ENCODE measurements around the gene CYP8B1. TPM values are rescaled to one million over a fixed set of nuclear protein-coding genes. Genes with fewer than 3 reads are reported as not detected.
A peak's percentile ranks its signal among the peaks of the same experiment; 100 is the strongest.

Gene CYP8B1
- total RNA-seq, 1 experiment from 2014 or later: not detected

DNA sequence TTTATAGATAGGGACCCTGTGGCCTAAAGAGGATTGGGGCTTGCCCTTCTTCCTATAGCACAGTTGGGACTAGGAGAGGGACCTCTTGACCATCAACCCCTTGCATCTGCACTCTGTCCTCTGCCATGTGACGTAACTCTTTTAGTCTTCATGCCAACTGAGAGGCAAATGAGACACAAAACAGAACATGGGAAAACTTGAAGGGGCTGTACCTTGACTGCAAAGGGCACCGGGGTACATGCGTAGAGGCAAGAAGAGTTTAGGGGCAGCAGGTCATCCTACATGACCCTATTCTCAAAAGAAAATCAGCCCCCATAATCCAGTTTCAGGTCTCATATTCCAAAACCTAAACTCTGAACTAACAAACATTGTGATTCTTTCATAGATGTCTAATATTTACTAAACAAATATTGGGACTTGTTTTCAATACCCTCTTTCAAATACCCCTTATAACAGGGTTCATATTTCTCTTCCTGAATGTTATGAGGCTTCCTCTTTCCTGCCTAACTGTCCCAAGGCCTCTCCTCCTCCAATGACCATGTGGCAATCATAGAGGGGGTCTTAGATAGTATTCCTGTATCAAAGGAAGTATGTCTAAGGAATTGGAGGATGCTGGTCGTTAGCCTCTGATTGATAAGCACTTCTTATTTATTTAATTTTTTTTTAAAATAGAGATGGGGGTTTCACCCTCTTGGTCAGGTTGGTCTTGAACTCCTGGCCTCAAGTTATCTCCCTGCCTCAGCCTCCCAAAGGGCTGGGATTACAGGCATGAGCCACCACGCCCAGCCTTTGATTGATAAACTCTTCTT is 45.8 kb downstream of the CYP8B1 start:
- no peaks in the 10 kb centered on the region for H4K20me1 ChIP-seq (ENCODE audit: insufficient read depth)
- intact Hi-C loops (cut with micrococcal nuclease; ENCODE audit: unreplicated experiment): loop anchor here (2.0 to 5.0 kb wide), 3 partner anchors 25 to 385 kb away; partner anchors contain the start of gene HIGD1A
- ChIA-PET CTCF (interaction anchor here (0.7 to 1.3 kb wide), 9 partner anchors 10 to 600 kb away, joined by 3 to 6 read pairs (median 3); no protein-coding TSS in a partner anchor), POLR2A (ENCODE audit: unreplicated experiment) (no interaction called here)
- peak overlapping the region; percentile 70 for H3K4me2 ChIP-seq
- H3K36me3 ChIP-seq (ENCODE audit: low read depth): no peaks in the 10 kb centered on the region
- DNase-seq: no peak
- H2AFZ ChIP-seq: no peak overlapping the region
- peaks cover 63% of the 10 kb centered on the region for H3K79me2 ChIP-seq (ENCODE audit: low read depth)
- no peaks in the 10 kb centered on the region for H3K27me3 ChIP-seq (ENCODE audit: insufficient read depth, low read depth)
- TF ChIP-seq CTCF (conservative IDR thresholded peaks at IDR 0.05): no peak
- TF ChIP-seq EZH2 (IDR thresholded peaks at IDR 0.05; ENCODE audit: low read depth): no peak
- no peaks in the 10 kb centered on the region for H3K9me2 ChIP-seq (ENCODE audit: insufficient read depth)
- H3F3A ChIP-seq (ENCODE audit: insufficient read depth, low read depth): peaks cover 33% of the 10 kb centered on the region; the same call in 1 of the 2 replicates
- peaks cover 72% of the 10 kb centered on the region for H3K4me1 ChIP-seq (replicated peaks; ENCODE audit: insufficient read depth)
- H3K27ac ChIP-seq: peak overlapping the region; percentile 90
- BruUV-seq (replicated peaks): no TSS peak
- H3K4me3 ChIP-seq: no peak overlapping the region
- no peaks in the 10 kb centered on the region for H3K9me3 ChIP-seq (ENCODE audit: insufficient read depth, low read depth)

DNA sequence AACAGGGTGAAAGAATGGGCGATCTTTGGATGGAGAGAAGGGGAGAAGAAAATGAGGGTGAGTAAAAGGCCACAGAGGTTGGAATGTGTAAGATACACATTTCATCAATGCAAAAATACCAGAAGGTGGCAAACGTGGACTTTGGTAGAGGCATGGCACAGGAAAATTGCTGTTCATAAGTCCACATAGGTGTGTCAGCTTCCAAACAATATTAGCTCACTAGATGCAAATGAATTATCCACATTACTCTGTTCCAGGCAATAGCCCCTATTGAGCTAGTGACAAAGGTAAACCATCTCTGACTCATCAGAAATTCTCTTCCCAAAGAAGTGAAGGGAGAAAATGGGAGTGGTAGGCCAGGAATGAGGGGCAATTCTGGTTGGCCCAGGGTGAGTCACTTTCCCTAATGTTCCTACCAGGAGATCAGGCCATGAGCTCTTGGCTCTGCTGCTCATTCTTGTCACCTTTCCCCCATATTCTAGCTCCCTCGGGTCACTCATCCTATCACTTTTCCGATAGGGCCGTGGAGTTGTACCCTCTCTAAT is 46.5 kb downstream of the CYP8B1 start:
- H3K79me2 ChIP-seq (ENCODE audit: low read depth): peaks cover 69% of the 10 kb centered on the region
- BruUV-seq (replicated peaks): no TSS peak
- H4K20me1 ChIP-seq (ENCODE audit: insufficient read depth): no peaks in the 10 kb centered on the region
- ChIA-PET POLR2A (ENCODE audit: unreplicated experiment) (no interaction called here), CTCF (interaction anchor here (0.7 to 0.9 kb wide), 4 partner anchors 10 to 145 kb away, joined by 3 to 6 read pairs (median 3); no protein-coding TSS in a partner anchor)
- H3K4me1 ChIP-seq (replicated peaks; ENCODE audit: insufficient read depth): peaks cover 76% of the 10 kb centered on the region
- intact Hi-C loops (cut with micrococcal nuclease; ENCODE audit: unreplicated experiment): loop anchor here (2.0 kb wide), 1 partner anchor 24 kb away; the partner anchor contains the start of gene HIGD1A
- H3K27ac ChIP-seq: peak overlapping the region; percentile 90
- H2AFZ ChIP-seq: no peak overlapping the region
- TF ChIP-seq EZH2 (IDR thresholded peaks at IDR 0.05; ENCODE audit: low read depth) (no peak), CTCF (conservative IDR thresholded peaks at IDR 0.05) (no peak)
- no peaks in the 10 kb centered on the region for H3K9me3 ChIP-seq (ENCODE audit: insufficient read depth, low read depth)
- no peaks in the 10 kb centered on the region for H3K9me2 ChIP-seq (ENCODE audit: insufficient read depth)
- H3K4me2 ChIP-seq: peak overlapping the region; percentile 70
- DNase-seq: peak; percentile 52 to 97
- peak overlapping the region; percentile 30; the same call in 1 of the 2 replicates for H3K4me3 ChIP-seq
- H3K36me3 ChIP-seq (ENCODE audit: low read depth): no peaks in the 10 kb centered on the region
- no peaks in the 10 kb centered on the region for H3K27me3 ChIP-seq (ENCODE audit: insufficient read depth, low read depth)
- H3F3A ChIP-seq (ENCODE audit: insufficient read depth, low read depth): peaks cover 33% of the 10 kb centered on the region; the same call in 1 of the 2 replicates

DNA sequence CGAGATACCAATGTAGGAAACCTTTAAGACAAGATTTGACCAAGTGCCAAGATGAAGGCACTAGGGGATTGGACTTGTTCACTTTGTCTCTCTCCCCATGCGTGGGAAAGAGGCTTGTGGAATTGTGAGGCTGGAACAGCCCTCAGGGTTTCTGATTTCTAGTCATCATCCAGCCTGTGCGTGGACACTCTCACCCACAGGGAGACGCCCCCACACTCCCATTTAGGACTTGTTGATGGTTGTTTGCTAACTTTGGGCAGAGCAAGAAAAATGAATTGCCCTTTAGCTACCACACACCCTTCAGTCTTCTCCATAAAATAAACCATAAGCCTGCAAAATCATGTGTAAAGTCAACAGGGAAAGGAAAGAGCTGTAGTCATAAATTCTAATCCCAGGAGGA is 48.0 kb downstream of the CYP8B1 start:
- Histone ChIP-seq H3K4me3 (0 out of 2 replicates have a peak overlapping the region, but pooled peaks have one; percentile 1), H3K9me3 (ENCODE audit: insufficient read depth, low read depth) (no peaks in the 10 kb centered on the region), H3F3A (ENCODE audit: insufficient read depth, low read depth) (peaks cover 40% of the 10 kb centered on the region), H3K27me3 (ENCODE audit: insufficient read depth, low read depth) (no peaks in the 10 kb centered on the region), H3K79me2 (ENCODE audit: low read depth) (peaks cover 81% of the 10 kb centered on the region), H3K4me1 (replicated peaks; ENCODE audit: insufficient read depth) (peaks cover 80% of the 10 kb centered on the region), H3K27ac (peak overlapping the region; percentile 90), H3K36me3 (ENCODE audit: low read depth) (peaks cover 3% of the 10 kb centered on the region; the same call in 1 of the 2 replicates), H2AFZ (no peak overlapping the region), H3K4me2 (peak overlapping the region; percentile 52), H3K9me2 (ENCODE audit: insufficient read depth) (no peaks in the 10 kb centered on the region), H4K20me1 (ENCODE audit: insufficient read depth) (no peaks in the 10 kb centered on the region)
- ChIA-PET POLR2A (ENCODE audit: unreplicated experiment) (no interaction called here), CTCF (no interaction called here)
- intact Hi-C loops (cut with micrococcal nuclease; ENCODE audit: unreplicated experiment): loop anchor here (2.0 kb wide), 1 partner anchor 23 kb away; the partner anchor contains the start of gene HIGD1A
- TF ChIP-seq EZH2 (IDR thresholded peaks at IDR 0.05; ENCODE audit: low read depth): no peak
- TF ChIP-seq CTCF (conservative IDR thresholded peaks at IDR 0.05): no peak
- DNase-seq: peak in 1 of 2 experiments; percentile 47
- BruUV-seq (replicated peaks): no TSS peak

Data from PC-9 (cell line).